ENCODE data around the gene TBX2. TPM values are rescaled to one million over a fixed set of nuclear protein-coding genes. Genes with fewer than 3 reads are reported as not detected.

The TBX2 gene
- total and polyA plus RNA-seq, 2 of the 4 experiments (the other 2 are of a cell fraction), result 20.1 to 64.1 TPM

- no peak overlapping the region for H4K91ac ChIP-seq (ENCODE audit: insufficient read depth, low read depth, low read length)
- H4K20me1 ChIP-seq (ENCODE audit: insufficient read depth, low read length), result no peaks in the 10 kb centered on the region
- ATAC-seq (ENCODE audit: low read depth) (no peak), DNase-seq (no peak)
- no peak overlapping the region for H4K8ac ChIP-seq (ENCODE audit: low read depth in 2 of 2, low read length in 2 of 2)
- no peak overlapping the region for H2BK20ac ChIP-seq (ENCODE audit: low read depth, low read length)
- in situ Hi-C loops (cut with MboI; ENCODE audit: low sequenced_read_pairs) (no loop called here), intact Hi-C loops (cut with micrococcal nuclease) (no loop called here), dilution Hi-C loops (cut with HindIII; ENCODE audit: low sequenced_read_pairs, unreplicated experiment) (no loop called here)
- H3K79me1 ChIP-seq (ENCODE audit: low read depth in 1 of 2, low read length in 2 of 2), result peaks cover 8 to 69% of the 10 kb centered on the region in 2 experiments
- H3K56ac ChIP-seq (ENCODE audit: extremely low read depth, insufficient read depth, low read length), result no peak overlapping the region
- 85% methylated on average over 5 of the region's 8 CpGs; no CpG with 5 or more reads in 1 of the 2 experiments for WGBS, 2 experiments (ENCODE audit: extremely low coverage in 2 of 2, insufficient read length in 1 of 2)
- no peak overlapping the region for H3K4ac ChIP-seq (ENCODE audit: low read depth, low read length)
- H3K4me2 ChIP-seq (ENCODE audit: low read depth, low read length), result no peak overlapping the region
- peaks cover 22% of the 10 kb centered on the region for H3K9me1 ChIP-seq (ENCODE audit: insufficient read depth, low read length)
- ChIA-PET POLR2A (ENCODE audit: unreplicated experiment) (no interaction called here), CTCF (interaction anchor here (0.6 kb wide), 1 partner anchor 207 kb away, joined by 3 read pairs; no protein-coding TSS in a partner anchor)
- H2AFZ ChIP-seq (replicated peaks; ENCODE audit: low read length, poor library complexity), result no peak overlapping the region
- no TSS peak for BruUV-seq (replicated peaks)
- no peaks in the 10 kb centered on the region for H3K9me3 ChIP-seq (ENCODE audit: control insufficient read depth, insufficient read depth, low read length)
- H3K27ac ChIP-seq (ENCODE audit: insufficient read depth, low read length), result no peak overlapping the region
- no peak overlapping the region for H2AK9ac ChIP-seq (replicated peaks; ENCODE audit: low read depth, low read length, poor library complexity)
- no peak overlapping the region for H4K5ac ChIP-seq (ENCODE audit: low read depth, low read length)
- H3K18ac ChIP-seq (ENCODE audit: low read depth, low read length), result no peak overlapping the region
- H2AK5ac ChIP-seq (ENCODE audit: low read depth, low read length), result peak overlapping the region; percentile 62
- H3K36me3 ChIP-seq (ENCODE audit: control insufficient read depth, insufficient read depth, low read length), result no peaks in the 10 kb centered on the region
- no peak overlapping the region for H3K4me3 ChIP-seq (ENCODE audit: insufficient read depth, low read depth, low read length)
- no peak overlapping the region for H2BK120ac ChIP-seq (ENCODE audit: low read depth, low read length)
- TF ChIP-seq RCOR1 (IDR thresholded peaks at IDR 0.05; ENCODE audit: insufficient replicate concordance, low read length) (no peak), FOS (IDR thresholded peaks at IDR 0.05; ENCODE audit: low read depth, low read length) (no peak), MAFK (IDR thresholded peaks at IDR 0.05; ENCODE audit: low read depth, low read length) (no peak), NFE2L2 (IDR thresholded peaks at IDR 0.05; ENCODE audit: low read depth, low read length) (no peak)
- no peak overlapping the region; the same call in 2 of the 3 replicates for H2BK15ac ChIP-seq (ENCODE audit: low read depth, low read length)
- no peak overlapping the region; the same call in 1 of the 2 replicates for H3K14ac ChIP-seq (replicated peaks; ENCODE audit: low read depth, low read length)
- no peak overlapping the region for H3K9ac ChIP-seq (ENCODE audit: low read depth, low read length)
- peaks cover 4% of the 10 kb centered on the region for H3K4me1 ChIP-seq (ENCODE audit: control insufficient read depth, insufficient read depth, low read length)
- H2BK5ac ChIP-seq (ENCODE audit: low read depth, low read length, poor library complexity, severe bottlenecking), result no peak overlapping the region
- H3K23ac ChIP-seq (ENCODE audit: low read depth, low read length), result no peak overlapping the region
- no peaks in the 10 kb centered on the region for H3K27me3 ChIP-seq (ENCODE audit: control insufficient read depth, insufficient read depth, low read length)
These were observed 12.6 kb upstream of the TBX2 start for GRCh38 chr17:61387011-61387410.
